DND-41 (cell line): ENCODE data around the gene SMCO1.
"Not testable (repeated sequence)": the region's sequence is repeated elsewhere in the genome, so short reads cannot be mapped to it uniquely, and the experiment has no call there.

Experiments
- ATAC-seq: fragments of 200-7000 bp; cut with Tn5 transposase; 3 replicates; pipeline ENCODE4 v1.9.1; 2021; ENCODE audit warnings: low read depth; ENCODE audit not compliant: insufficient read depth
- DNase-seq: peaks from one replicate; pipeline ENCODE4 v3.0.0-alpha.2; 2020
- H2AFZ ChIP-seq: 2 replicates; pipeline ENCODE4 v1.6.0; 2012; ENCODE audit warnings: low read depth, low read length
- H3K27ac ChIP-seq: 2 replicates; pipeline ENCODE4 v1.5.1; 2012; ENCODE audit warnings: low read length, inconsistent platforms
- H3K27me3 ChIP-seq: fragments of 200-600 bp; sonication (generic); 2 replicates; pipeline ENCODE4 v1.6.0; 2012; ENCODE audit warnings: low read length, mild to moderate bottlenecking, inconsistent platforms; ENCODE audit not compliant: insufficient read depth, poor library complexity
- H3K36me3 ChIP-seq: 2 replicates; pipeline ENCODE4 v1.5.1; 2012; ENCODE audit warnings: low read length, inconsistent platforms; ENCODE audit not compliant: insufficient read depth
- H3K4me1 ChIP-seq: 2 replicates; pipeline ENCODE4 v1.5.1; 2012; ENCODE audit warnings: mild to moderate bottlenecking, low read length; ENCODE audit not compliant: insufficient read depth
- H3K4me2 ChIP-seq: 2 replicates; pipeline ENCODE4 v1.6.0; 2012; ENCODE audit warnings: mild to moderate bottlenecking, moderate library complexity, low read length, inconsistent platforms; ENCODE audit not compliant: insufficient read depth
- H3K4me3 ChIP-seq, 2 experiments: fragments of 200-600 bp in 1 of 2; shearing (Covaris generic) in 1 of 2; 2 replicates each; pipeline ENCODE4 v1.5.1; 2012 to 2016; ENCODE audit warnings: inconsistent platforms in 2 of 2, low read length in 2 of 2, mild to moderate bottlenecking in 2 of 2, low read depth in 1 of 2, moderate library complexity in 1 of 2
- H3K79me2 ChIP-seq: 2 replicates; pipeline ENCODE4 v1.6.0; 2012; ENCODE audit warnings: low read length, inconsistent platforms; ENCODE audit not compliant: insufficient read depth
- H3K9ac ChIP-seq: 2 replicates; pipeline ENCODE4 v1.6.0; 2012; ENCODE audit warnings: low read depth, mild to moderate bottlenecking, inconsistent platforms, low read length, moderate library complexity
- H3K9me3 ChIP-seq: 2 replicates; pipeline ENCODE4 v1.5.1; 2012; ENCODE audit warnings: low read length, moderate library complexity, mild to moderate bottlenecking, inconsistent platforms; ENCODE audit not compliant: insufficient read depth, severe bottlenecking
- H4K20me1 ChIP-seq: 2 replicates; pipeline ENCODE4 v1.6.0; 2012; ENCODE audit warnings: low read length; ENCODE audit not compliant: insufficient read depth
- EZH2 ChIP-seq: IDR thresholded peaks from 3 replicates; pipeline ENCODE4 v1.6.1; 2012; ENCODE audit warnings: borderline replicate concordance, low read depth, mild to moderate bottlenecking, moderate library complexity, low read length, inconsistent platforms; ENCODE audit not compliant: severe bottlenecking
- TF ChIP-seq, protein P1 (sequence below): IDR thresholded peaks from 2 replicates; pipeline ENCODE4 v1.5.1; 2012; ENCODE audit warnings: borderline replicate concordance, low read length, moderate library complexity, mild to moderate bottlenecking; ENCODE audit not compliant: poor library complexity, severe bottlenecking; ENCODE audit errors: extremely low read depth

Gene SMCO1

DNA sequence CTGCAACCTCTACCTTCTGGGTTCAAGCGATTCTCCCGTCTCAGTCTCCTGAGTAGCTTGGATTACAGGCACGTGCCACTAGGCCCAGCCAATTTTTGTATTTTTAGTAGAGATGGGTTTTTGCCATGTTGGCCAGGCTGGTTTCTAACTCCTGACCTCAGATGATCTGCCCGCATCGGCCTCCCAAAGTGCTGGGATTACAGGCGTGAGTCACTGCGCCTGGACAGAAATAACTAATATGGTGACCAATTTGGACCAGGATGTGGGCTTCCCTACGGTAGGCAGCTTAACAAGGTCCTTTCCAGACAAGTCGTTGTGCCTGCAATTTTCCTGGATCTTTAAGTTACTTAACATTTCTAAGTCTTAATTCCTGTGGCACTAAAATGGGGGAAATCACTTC is 38.4 kb upstream of the SMCO1 start:
- TF ChIP-seq, protein P1, sequence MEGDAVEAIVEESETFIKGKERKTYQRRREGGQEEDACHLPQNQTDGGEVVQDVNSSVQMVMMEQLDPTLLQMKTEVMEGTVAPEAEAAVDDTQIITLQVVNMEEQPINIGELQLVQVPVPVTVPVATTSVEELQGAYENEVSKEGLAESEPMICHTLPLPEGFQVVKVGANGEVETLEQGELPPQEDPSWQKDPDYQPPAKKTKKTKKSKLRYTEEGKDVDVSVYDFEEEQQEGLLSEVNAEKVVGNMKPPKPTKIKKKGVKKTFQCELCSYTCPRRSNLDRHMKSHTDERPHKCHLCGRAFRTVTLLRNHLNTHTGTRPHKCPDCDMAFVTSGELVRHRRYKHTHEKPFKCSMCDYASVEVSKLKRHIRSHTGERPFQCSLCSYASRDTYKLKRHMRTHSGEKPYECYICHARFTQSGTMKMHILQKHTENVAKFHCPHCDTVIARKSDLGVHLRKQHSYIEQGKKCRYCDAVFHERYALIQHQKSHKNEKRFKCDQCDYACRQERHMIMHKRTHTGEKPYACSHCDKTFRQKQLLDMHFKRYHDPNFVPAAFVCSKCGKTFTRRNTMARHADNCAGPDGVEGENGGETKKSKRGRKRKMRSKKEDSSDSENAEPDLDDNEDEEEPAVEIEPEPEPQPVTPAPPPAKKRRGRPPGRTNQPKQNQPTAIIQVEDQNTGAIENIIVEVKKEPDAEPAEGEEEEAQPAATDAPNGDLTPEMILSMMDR, result no peak
- no peak for TF ChIP-seq EZH2
- Histone ChIP-seq H3K9me3 (peaks cover 18% of the 10 kb centered on the region), H3K36me3 (peaks cover 21% of the 10 kb centered on the region; the same call in 1 of the 2 replicates), H3K4me1 (no peaks in the 10 kb centered on the region), H3K27ac (no peak overlapping the region), H3K79me2 (no peaks in the 10 kb centered on the region), H3K27me3 (no peaks in the 10 kb centered on the region), H2AFZ (no peak overlapping the region), H3K4me2 (no peak overlapping the region), H3K9ac (no peak overlapping the region), H3K4me3 (no peak overlapping the region), H4K20me1 (no peaks in the 10 kb centered on the region)
- no peak for ATAC-seq
- no peak for DNase-seq

DNA sequence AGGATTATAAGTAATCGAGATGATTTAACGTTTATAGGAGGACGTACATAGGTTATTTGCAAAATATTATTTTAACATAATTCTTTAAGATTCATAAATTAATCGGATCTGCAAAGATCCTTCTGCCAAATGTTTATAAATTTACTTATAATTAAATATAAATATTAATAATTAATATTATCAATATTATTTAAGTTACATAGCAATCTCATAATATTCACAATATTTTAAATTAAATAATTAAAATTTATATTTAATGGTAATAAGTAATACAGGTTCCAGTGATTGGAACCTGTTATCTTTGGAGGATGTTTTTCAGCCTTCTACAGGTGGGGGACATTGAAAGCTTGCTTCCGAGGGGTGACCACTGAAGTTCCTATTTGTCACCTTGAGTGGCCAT is 37.1 kb upstream of the SMCO1 start:
- H4K20me1 ChIP-seq, result no peaks in the 10 kb centered on the region
- no peaks in the 10 kb centered on the region for H3K79me2 ChIP-seq
- no peaks in the 10 kb centered on the region for H3K4me1 ChIP-seq
- H3K4me2 ChIP-seq, result no peak overlapping the region
- no peak overlapping the region for H3K27ac ChIP-seq
- H3K36me3 ChIP-seq, result peaks cover 21% of the 10 kb centered on the region; the same call in 1 of the 2 replicates
- no peak for DNase-seq
- no peak overlapping the region for H3K4me3 ChIP-seq
- H3K9ac ChIP-seq, result no peak overlapping the region
- TF ChIP-seq, protein P1, result no peak
- TF ChIP-seq EZH2, result no peak
- no peak for ATAC-seq
- peaks cover 18% of the 10 kb centered on the region for H3K9me3 ChIP-seq
- H3K27me3 ChIP-seq, result no peaks in the 10 kb centered on the region
- H2AFZ ChIP-seq, result no peak overlapping the region

DNA sequence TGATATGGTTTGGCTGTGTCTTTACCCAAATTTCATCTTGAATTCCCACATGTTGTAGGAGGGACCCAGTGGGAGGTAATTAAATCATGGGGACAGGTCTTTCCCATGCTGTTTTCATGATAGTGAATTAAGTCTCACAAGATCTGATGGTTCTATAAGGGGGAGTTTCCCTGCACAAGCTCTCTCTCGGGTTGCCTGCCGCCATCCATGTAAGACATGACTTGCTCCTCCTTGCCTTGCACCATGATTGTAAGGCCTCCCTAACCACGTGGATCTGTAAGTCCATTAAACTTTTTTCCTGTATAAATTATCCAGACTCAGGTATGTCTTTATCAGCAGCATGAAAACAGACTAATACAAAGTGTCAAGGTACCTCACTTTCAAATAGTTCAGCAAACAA is 35.0 kb upstream of the SMCO1 start:
- not testable (repeated sequence) for H2AFZ ChIP-seq, H4K20me1 ChIP-seq, DNase-seq, H3K4me2 ChIP-seq, H3K27me3 ChIP-seq, H3K79me2 ChIP-seq, H3K27ac ChIP-seq, H3K4me1 ChIP-seq, H3K9ac ChIP-seq, ATAC-seq, H3K4me3 ChIP-seq
- H3K36me3 ChIP-seq, result peaks cover 18% of the 10 kb centered on the region; the same call in 1 of the 2 replicates
- H3K9me3 ChIP-seq, result peaks cover 18% of the 10 kb centered on the region

DNA sequence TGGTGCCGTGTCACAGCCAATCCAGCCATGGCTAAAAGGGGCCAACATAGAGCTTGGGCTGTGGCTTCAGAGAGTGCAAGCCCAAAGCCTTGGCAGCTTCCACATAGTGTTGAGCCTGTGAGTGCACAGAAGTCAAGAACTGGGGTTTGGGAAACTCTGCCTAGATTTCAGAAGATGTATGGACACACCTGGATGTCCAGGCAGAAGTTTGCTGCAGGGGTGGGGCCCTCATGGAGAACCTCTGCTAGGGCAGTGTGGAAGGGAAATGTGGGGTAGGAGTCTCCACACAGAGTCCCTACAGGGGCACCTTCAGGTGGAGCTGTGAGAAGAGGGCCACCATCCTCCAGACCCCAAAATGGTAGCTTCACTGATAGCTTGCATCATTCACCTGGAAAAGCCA is 34.2 kb upstream of the SMCO1 start:
- not testable (repeated sequence) for H4K20me1 ChIP-seq, H3K27me3 ChIP-seq, H3K4me1 ChIP-seq, H3K4me2 ChIP-seq, H3K4me3 ChIP-seq, H3K9ac ChIP-seq, H3K79me2 ChIP-seq, H3K27ac ChIP-seq, H3K36me3 ChIP-seq, H2AFZ ChIP-seq, ATAC-seq
- peaks cover 18% of the 10 kb centered on the region for H3K9me3 ChIP-seq
- DNase-seq, result peak; percentile 15

DNA sequence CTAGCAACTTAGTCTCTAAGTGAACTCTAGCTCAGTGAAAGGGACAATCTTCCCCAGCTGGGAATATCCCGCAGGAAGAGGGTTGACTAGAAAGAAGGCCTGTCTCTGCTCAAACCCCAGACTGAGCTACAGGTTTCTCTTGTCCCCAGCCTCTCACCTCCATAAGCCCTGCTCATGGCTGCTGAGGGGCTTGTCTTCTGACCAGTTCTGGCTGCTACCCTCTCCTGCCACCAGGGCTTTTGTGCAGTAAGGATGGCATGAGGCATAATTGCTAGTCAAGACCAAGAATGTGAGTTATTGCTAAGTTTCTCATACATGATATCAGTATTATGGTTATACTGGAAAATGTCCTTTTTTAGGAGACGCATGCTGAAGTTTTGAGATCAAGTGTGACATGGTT is 31.9 kb upstream of the SMCO1 start:
- no peak overlapping the region for H3K4me2 ChIP-seq
- H3K27me3 ChIP-seq, result no peaks in the 10 kb centered on the region
- H2AFZ ChIP-seq, result no peak overlapping the region
- no peaks in the 10 kb centered on the region for H3K36me3 ChIP-seq
- H3K79me2 ChIP-seq, result no peaks in the 10 kb centered on the region
- peaks cover 18% of the 10 kb centered on the region for H3K9me3 ChIP-seq
- no peaks in the 10 kb centered on the region for H3K4me1 ChIP-seq
- no peak for TF ChIP-seq EZH2
- TF ChIP-seq, protein P1, result no peak
- ATAC-seq, result no peak
- H3K4me3 ChIP-seq, result no peak overlapping the region
- no peak overlapping the region for H3K27ac ChIP-seq
- H4K20me1 ChIP-seq, result no peaks in the 10 kb centered on the region
- no peak for DNase-seq
- H3K9ac ChIP-seq, result no peak overlapping the region
